ENCODE results near the gene CFAP44. TPM values are rescaled to one million over a fixed set of nuclear protein-coding genes. Genes with fewer than 3 reads are reported as not detected.
"Not testable (repeated sequence)": the region's sequence is repeated elsewhere in the genome, so short reads cannot be mapped to it uniquely, and the experiment has no call there.

Gene CFAP44
- total RNA-seq (ENCODE audit: insufficient read depth, low replicate concordance), result 10.1 TPM

GRCh38 chr3:113441051-113441770, at the start of gene CFAP44:
Gene CFAP44, minus strand, starts transcription at chr3:113441493. Its CDS starts 7,829 bp downstream, at chr3:113433664.
- DNase-seq (ENCODE audit: low spot score), result peak; percentile 84

- DNase-seq (ENCODE audit: low spot score), result no peak
Measured at GRCh38 chr3:113485161-113485609, 43.9 kb upstream of the CFAP44 start.

- no peak for DNase-seq (ENCODE audit: low spot score)
Measured at GRCh38 chr3:113468539-113468938, 27.2 kb upstream of the CFAP44 start.

- no peak for DNase-seq (ENCODE audit: low spot score)
Measured at GRCh38 chr3:113461488-113461887, 20.2 kb upstream of the CFAP44 start.

- DNase-seq (ENCODE audit: low spot score), result not testable (repeated sequence)
Measured at GRCh38 chr3:113458554-113458953, 17.3 kb upstream of the CFAP44 start.

- DNase-seq (ENCODE audit: low spot score), result no peak
Measured at GRCh38 chr3:113455446-113455845, 14.2 kb upstream of the CFAP44 start.

- no peak for DNase-seq (ENCODE audit: low spot score)
Measured at GRCh38 chr3:113454630-113455029, 13.3 kb upstream of the CFAP44 start.

GRCh38 chr3:113454057-113454456, 12.8 kb upstream of the CFAP44 start:
- DNase-seq (ENCODE audit: low spot score), result no peak

- DNase-seq (ENCODE audit: low spot score), result no peak
Measured at GRCh38 chr3:113450911-113451310, 9.6 kb upstream of the CFAP44 start.

GRCh38 chr3:113439606-113440005, 1.7 kb downstream of the CFAP44 start:
- DNase-seq (ENCODE audit: low spot score), result no peak

- DNase-seq (ENCODE audit: low spot score), result no peak
Measured at GRCh38 chr3:113438224-113438623, 3.1 kb downstream of the CFAP44 start.

- no peak for DNase-seq (ENCODE audit: low spot score)
Measured at GRCh38 chr3:113437411-113437810, 3.9 kb downstream of the CFAP44 start.

- no peak for DNase-seq (ENCODE audit: low spot score)
Measured at GRCh38 chr3:113436809-113437208, 4.5 kb downstream of the CFAP44 start.

- no peak for DNase-seq (ENCODE audit: low spot score)
Measured at GRCh38 chr3:113431811-113432210, 9.5 kb downstream of the CFAP44 start.

- no peak for DNase-seq (ENCODE audit: low spot score)
Measured at GRCh38 chr3:113428581-113428980, 12.7 kb downstream of the CFAP44 start.

GRCh38 chr3:113423699-113424098, 17.6 kb downstream of the CFAP44 start:
- DNase-seq (ENCODE audit: low spot score), result no peak

GRCh38 chr3:113421082-113421481, 20.2 kb downstream of the CFAP44 start:
- no peak for DNase-seq (ENCODE audit: low spot score)

GRCh38 chr3:113409676-113410075, 31.6 kb downstream of the CFAP44 start:
- DNase-seq (ENCODE audit: low spot score), result no peak

GRCh38 chr3:113405180-113405579, 36.1 kb downstream of the CFAP44 start:
- DNase-seq (ENCODE audit: low spot score), result peak; percentile 64

- DNase-seq (ENCODE audit: low spot score), result no peak
Measured at GRCh38 chr3:113404637-113405036, 36.7 kb downstream of the CFAP44 start.

All from umbilical cord (tissue), 2 donors.